Hepatocyte (in vitro differentiated cells): ENCODE measurements around the gene CYP17A1. TPM values are rescaled to one million over a fixed set of nuclear protein-coding genes. Genes with fewer than 3 reads are reported as not detected.
A peak's percentile ranks its signal among the peaks of the same experiment; 100 is the strongest.
"Not testable (repeated sequence)": the region's sequence is repeated elsewhere in the genome, so short reads cannot be mapped to it uniquely, and the experiment has no call there.

Experiments
- DNase-seq: peaks from one replicate; pipeline ENCODE4 v3.0.0-alpha.2; 2016; ENCODE audit warnings: low spot score
- H2AFZ ChIP-seq: fragments of 200-600 bp; sonication (generic); 2 replicates; pipeline ENCODE4 v1.6.0; 2016; ENCODE audit warnings: antibody characterized with exemption, mild to moderate bottlenecking
- H3K27ac ChIP-seq: fragments of 200-600 bp; sonication (generic); 2 replicates; pipeline ENCODE4 v1.5.1; 2016; ENCODE audit warnings: mild to moderate bottlenecking
- H3K27me3 ChIP-seq: fragments of 200-600 bp; sonication (generic); 2 replicates; pipeline ENCODE4 v1.6.1; 2016
- H3K36me3 ChIP-seq: fragments of 200-600 bp; sonication (generic); replicated peaks from 2 replicates; pipeline ENCODE4 v1.5.1; 2016; ENCODE audit warnings: low read depth; ENCODE audit not compliant: insufficient read depth
- H3K4me1 ChIP-seq: fragments of 200-600 bp; sonication (generic); 2 replicates; pipeline ENCODE4 v1.5.1; 2016; ENCODE audit warnings: mild to moderate bottlenecking, moderate library complexity; ENCODE audit not compliant: insufficient read depth
- H3K4me2 ChIP-seq: fragments of 200-600 bp; sonication (generic); 2 replicates; pipeline ENCODE4 v1.6.0; 2016
- H3K4me3 ChIP-seq: fragments of 200-600 bp; sonication (generic); 2 replicates; pipeline ENCODE4 v1.5.1; 2016; ENCODE audit warnings: mild to moderate bottlenecking
- H3K79me2 ChIP-seq: fragments of 200-600 bp; sonication (generic); 2 replicates; pipeline ENCODE4 v1.6.0; 2017; ENCODE audit warnings: mild to moderate bottlenecking
- H3K9me2 ChIP-seq: fragments of 200-600 bp; sonication (generic); replicated peaks from 2 replicates; pipeline ENCODE4 v1.6.0; 2017; ENCODE audit warnings: mild to moderate bottlenecking; ENCODE audit not compliant: insufficient read depth
- H3K9me3 ChIP-seq: fragments of 200-600 bp; sonication (generic); 2 replicates; pipeline ENCODE4 v1.5.1; 2016; ENCODE audit warnings: low read depth, mild to moderate bottlenecking
- H4K20me1 ChIP-seq: fragments of 200-600 bp; sonication (generic); 2 replicates; pipeline ENCODE4 v1.6.0; 2016; ENCODE audit warnings: mild to moderate bottlenecking; ENCODE audit not compliant: insufficient read depth, poor library complexity, severe bottlenecking
- EZH2 ChIP-seq: fragments of 200-600 bp; sonication (generic); IDR thresholded peaks from 2 replicates; pipeline ENCODE4 v1.6.1; 2016; ENCODE audit warnings: antibody characterized with exemption, mild to moderate bottlenecking, borderline replicate concordance
- EZH2phosphoT487 ChIP-seq: fragments of 200-600 bp; sonication (generic); IDR thresholded peaks from one replicate; pipeline ENCODE4 v1.6.1; 2018; ENCODE audit warnings: antibody characterized with exemption, mild to moderate bottlenecking, low read depth, moderate library complexity; ENCODE audit not compliant: unreplicated experiment, severe bottlenecking
- WGBS: methylation state at CpG from one replicate; pipeline ENCODE4 v1.1.6; 2016; ENCODE audit warnings: low lambda C conversion rate; ENCODE audit errors: missing lambda C conversion rate; 5-methylcytosine and 5-hydroxymethylcytosine counted together
- polyA plus RNA-seq: library from polyadenylated mRNA; unstranded; fragments of >200 nt; fragmentation: Nextera tagmentation; extraction: Ambion mirVana; gene quantifications from 2 replicates; pipeline ENCODE4 v1.2.1, GENCODE V29; 2016
- total RNA-seq: library from RNA; depleted of rRNA; stranded (reverse); fragments of >200 nt; gene quantifications from 2 replicates; pipeline ENCODE4 v1.2.3, GENCODE V29; 2014
- TF ChIP-seq, protein P1 (sequence below): fragments of 200-600 bp; sonication (generic); IDR thresholded peaks from 2 replicates; pipeline ENCODE4 v1.5.1; 2016; ENCODE audit warnings: antibody characterized with exemption, mild to moderate bottlenecking; ENCODE audit not compliant: poor library complexity

Gene CYP17A1
- total and polyA plus RNA-seq, 2 experiments from 2014 or later, result not detected

DNA sequence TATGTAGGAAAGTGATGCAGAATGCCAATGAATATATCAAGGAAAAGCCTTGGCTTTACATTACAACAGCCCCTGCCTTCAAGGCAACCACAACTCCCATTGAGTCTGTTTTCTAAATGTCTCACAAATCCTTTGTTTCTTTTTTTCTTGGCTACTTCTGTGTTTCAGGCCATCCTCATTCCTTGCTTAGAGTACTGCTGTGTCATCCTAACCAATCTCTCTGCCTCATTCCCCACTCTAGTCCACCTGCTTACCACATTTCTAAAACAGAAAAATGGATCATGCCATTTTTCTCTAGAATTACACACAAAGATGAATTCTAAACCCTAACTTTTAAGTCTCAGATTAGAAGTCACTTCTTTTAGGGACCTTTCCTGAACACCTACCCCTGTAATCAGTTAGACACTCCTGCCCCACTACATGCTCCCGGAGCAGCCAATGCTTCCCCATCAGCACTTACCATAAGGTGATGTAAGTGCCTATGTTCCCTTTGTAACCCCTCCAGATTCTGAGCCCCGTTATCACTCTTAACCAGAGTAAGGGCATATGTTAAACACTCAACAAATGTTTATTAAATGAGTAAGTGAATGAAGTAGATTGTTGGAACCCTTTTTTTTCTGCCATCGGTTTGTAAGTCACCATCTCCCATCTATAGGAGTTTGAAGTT is 19.7 kb upstream of the CYP17A1 start:
- Histone ChIP-seq H2AFZ (no peak overlapping the region), H3K27ac (no peak overlapping the region), H3K4me2 (no peak overlapping the region), H4K20me1 (no peaks in the 10 kb centered on the region), H3K9me2 (no peaks in the 10 kb centered on the region), H3K4me1 (peaks cover 12% of the 10 kb centered on the region), H3K79me2 (peaks cover 24% of the 10 kb centered on the region), H3K9me3 (no peaks in the 10 kb centered on the region), H3K4me3 (no peak overlapping the region), H3K27me3 (no peaks in the 10 kb centered on the region), H3K36me3 (no peaks in the 10 kb centered on the region)
- DNase-seq, result no peak
- no peak for TF ChIP-seq EZH2
- 84% methylated on average over 3 of the region's 3 CpGs for WGBS

DNA sequence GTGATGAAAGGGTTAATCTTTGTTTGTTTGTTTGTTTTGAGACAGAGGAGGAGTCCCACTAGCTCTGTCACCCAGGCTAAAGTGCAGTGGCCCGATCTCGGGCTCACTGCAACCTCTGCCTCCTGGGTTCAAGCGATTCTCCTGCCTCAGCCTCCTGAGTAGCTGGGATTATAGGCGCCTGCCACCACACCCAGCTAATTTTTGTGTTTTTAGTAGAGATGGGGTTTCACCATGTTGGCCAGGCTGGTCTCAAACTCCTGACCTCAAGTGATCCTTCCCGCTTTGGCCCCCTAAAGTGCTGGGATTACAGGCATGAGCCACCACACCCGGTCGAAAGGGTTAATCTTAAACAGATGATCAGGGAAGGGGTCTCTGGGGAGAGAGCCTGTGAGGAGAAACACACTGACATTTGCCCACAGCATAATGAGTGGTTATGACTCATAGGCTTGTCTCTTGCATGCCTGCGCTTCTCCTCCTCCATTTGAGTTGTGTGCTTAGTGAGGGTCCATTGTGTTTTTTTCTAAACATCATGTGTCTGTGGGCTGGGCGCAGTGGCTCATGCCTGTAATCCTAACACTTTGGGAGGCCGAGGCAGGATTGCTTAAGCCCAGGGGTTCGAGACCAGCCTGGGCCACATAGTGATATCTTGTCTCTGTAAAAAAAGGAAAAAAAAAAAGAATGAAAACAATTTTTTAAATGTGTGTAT is 18.7 kb upstream of the CYP17A1 start:
- not testable (repeated sequence) for H3K9me2 ChIP-seq, H3K27me3 ChIP-seq, H3K36me3 ChIP-seq, H3K4me3 ChIP-seq, H2AFZ ChIP-seq, H3K9me3 ChIP-seq, H4K20me1 ChIP-seq
- WGBS, result 53% methylated on average over 11 of the region's 11 CpGs
- H3K4me2 ChIP-seq, result peak overlapping the region; percentile 69
- peaks cover 12% of the 10 kb centered on the region for H3K4me1 ChIP-seq
- peak; percentile 66 for DNase-seq
- peaks cover 24% of the 10 kb centered on the region for H3K79me2 ChIP-seq
- H3K27ac ChIP-seq, result peak overlapping the region; percentile 48

DNA sequence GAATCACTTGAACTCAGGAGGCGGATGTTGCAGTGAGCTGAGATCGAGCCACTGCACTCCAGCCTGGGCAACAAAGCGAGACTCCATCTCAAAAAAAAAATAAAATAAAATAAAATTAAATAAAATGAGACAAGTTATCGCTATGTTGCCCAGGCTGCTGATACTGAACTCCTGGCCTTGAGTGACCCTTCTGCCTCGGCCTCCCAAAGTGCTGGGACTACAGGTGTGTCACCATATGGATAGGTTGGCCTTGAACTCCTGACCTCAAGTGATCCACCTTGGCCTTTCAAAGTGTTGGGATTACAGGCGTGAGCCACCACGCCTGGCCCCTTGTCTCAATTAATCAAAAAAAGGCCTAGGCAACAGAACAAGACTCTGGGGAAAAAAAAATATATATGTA is 16.0 kb upstream of the CYP17A1 start:
- peak overlapping the region; percentile 77 for H3K4me2 ChIP-seq
- not testable (repeated sequence) for H3K27ac ChIP-seq

DNA sequence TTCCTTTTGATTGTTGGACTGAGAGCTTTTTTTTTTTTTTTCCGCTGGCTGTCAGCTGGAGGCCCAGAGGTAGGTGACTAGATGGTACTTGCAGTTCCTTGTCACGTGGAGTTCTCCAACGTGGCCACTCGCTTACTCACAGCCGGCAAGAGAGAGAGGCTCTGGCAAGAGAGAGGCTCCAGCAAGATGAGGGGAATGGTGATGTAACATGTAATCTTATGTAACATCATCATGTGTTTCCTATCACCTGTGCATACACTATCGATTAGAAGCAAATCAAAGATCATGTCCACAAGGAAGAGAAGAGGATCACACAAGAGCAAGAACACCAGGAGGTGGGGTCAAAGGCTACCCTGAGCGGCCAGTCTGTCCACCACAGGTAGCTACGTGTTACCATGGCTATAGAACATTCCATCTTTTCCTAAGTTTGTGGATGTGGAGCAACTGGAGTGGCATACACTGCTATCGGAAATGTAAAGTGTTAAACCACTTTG is 12.9 kb upstream of the CYP17A1 start:
- Histone ChIP-seq H3K9me2 (no peaks in the 10 kb centered on the region), H3K9me3 (no peaks in the 10 kb centered on the region), H3K4me1 (peaks cover 4% of the 10 kb centered on the region), H3K79me2 (peaks cover 2% of the 10 kb centered on the region), H4K20me1 (no peaks in the 10 kb centered on the region), H3K27ac (no peak overlapping the region), H3K4me3 (no peak overlapping the region), H3K36me3 (no peaks in the 10 kb centered on the region), H2AFZ (no peak overlapping the region), H3K4me2 (no peak overlapping the region), H3K27me3 (no peaks in the 10 kb centered on the region)
- 85% methylated on average over 9 of the region's 9 CpGs for WGBS
- TF ChIP-seq, protein P1, sequence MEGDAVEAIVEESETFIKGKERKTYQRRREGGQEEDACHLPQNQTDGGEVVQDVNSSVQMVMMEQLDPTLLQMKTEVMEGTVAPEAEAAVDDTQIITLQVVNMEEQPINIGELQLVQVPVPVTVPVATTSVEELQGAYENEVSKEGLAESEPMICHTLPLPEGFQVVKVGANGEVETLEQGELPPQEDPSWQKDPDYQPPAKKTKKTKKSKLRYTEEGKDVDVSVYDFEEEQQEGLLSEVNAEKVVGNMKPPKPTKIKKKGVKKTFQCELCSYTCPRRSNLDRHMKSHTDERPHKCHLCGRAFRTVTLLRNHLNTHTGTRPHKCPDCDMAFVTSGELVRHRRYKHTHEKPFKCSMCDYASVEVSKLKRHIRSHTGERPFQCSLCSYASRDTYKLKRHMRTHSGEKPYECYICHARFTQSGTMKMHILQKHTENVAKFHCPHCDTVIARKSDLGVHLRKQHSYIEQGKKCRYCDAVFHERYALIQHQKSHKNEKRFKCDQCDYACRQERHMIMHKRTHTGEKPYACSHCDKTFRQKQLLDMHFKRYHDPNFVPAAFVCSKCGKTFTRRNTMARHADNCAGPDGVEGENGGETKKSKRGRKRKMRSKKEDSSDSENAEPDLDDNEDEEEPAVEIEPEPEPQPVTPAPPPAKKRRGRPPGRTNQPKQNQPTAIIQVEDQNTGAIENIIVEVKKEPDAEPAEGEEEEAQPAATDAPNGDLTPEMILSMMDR, result no peak
- TF ChIP-seq EZH2, result no peak
- TF ChIP-seq EZH2phosphoT487, result no peak
- DNase-seq, result no peak

More for the DNA sequence above, 16.0 kb upstream of the CYP17A1 start:
- not testable (repeated sequence) for H3K27me3 ChIP-seq, H3K36me3 ChIP-seq, H3K9me3 ChIP-seq, H3K9me2 ChIP-seq, H3K4me3 ChIP-seq, H4K20me1 ChIP-seq, DNase-seq
- over 99% methylated on average over 7 of the region's 7 CpGs for WGBS
- peaks cover 12% of the 10 kb centered on the region for H3K4me1 ChIP-seq
- H2AFZ ChIP-seq, result peak overlapping the region; percentile 88
- peaks cover 24% of the 10 kb centered on the region for H3K79me2 ChIP-seq

DNA sequence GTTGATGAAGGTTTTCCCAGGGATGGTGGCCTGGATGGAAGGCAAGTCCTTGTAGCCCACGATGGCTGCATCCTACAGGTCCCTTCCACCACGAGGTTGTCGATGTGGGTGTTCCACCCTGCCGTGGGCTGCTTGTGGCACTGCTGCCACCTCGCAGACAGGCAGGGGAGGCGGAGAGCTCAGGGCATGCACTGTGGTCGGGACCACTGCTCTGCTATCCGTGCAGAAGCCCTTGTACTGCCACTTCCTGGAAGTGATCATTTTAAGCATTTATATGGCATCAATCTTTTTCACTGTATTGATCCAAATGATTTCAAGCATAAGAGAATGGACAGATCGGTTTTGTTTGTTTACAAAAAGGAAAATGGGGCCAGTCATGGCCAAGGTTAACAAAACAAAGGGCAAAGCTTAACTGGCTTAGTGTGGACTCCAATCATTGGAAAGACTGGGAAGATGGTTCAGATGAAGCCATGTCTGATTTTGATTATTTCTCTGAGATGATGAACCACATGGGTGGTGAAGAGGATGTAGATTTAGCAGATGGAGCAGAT is 8.2 kb upstream of the CYP17A1 start:
- Histone ChIP-seq H3K79me2 (no peaks in the 10 kb centered on the region), H3K4me3 (no peak overlapping the region), H3K9me3 (no peaks in the 10 kb centered on the region), H3K36me3 (no peaks in the 10 kb centered on the region), H3K9me2 (no peaks in the 10 kb centered on the region), H4K20me1 (no peaks in the 10 kb centered on the region), H2AFZ (no peak overlapping the region), H3K4me1 (no peaks in the 10 kb centered on the region), H3K27ac (no peak overlapping the region), H3K4me2 (no peak overlapping the region), H3K27me3 (no peaks in the 10 kb centered on the region)
- TF ChIP-seq EZH2 (no peak), EZH2phosphoT487 (no peak)
- TF ChIP-seq, protein P1, result no peak
- DNase-seq, result no peak
- WGBS, result 89% methylated on average over 9 of the region's 9 CpGs

DNA sequence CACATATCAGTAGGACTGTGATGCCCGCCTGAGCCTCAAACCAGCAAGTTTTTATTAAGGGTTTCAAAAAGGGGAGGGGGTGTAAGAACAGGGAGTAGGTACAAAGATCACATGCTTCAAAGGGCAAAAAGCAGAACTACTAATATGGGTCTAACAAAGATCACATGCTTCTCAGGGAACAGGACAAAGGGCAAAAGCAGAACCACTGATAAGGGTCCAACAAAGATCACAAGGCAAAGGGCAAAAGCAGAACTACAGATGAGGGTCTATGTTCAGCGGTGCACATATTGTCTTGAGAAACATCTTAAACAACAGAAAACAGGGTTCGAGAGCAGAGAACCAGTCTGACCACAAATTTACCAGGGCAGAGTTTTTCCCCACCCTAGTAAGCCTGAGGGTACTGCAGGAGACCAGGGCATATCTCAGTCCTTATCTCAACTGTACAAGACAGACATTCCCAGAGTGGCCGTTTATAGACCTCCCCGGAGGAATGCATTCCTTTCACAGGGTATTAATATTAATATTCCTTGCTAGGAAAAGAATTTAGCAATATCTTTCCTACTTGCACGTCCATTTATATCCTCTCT is 7.1 kb upstream of the CYP17A1 start:
- not testable (repeated sequence) for H3K9me2 ChIP-seq, H3K27ac ChIP-seq, H3K4me2 ChIP-seq, H2AFZ ChIP-seq, H3K4me3 ChIP-seq, DNase-seq, H3K27me3 ChIP-seq, H4K20me1 ChIP-seq, H3K9me3 ChIP-seq, H3K79me2 ChIP-seq, H3K36me3 ChIP-seq, H3K4me1 ChIP-seq
- 84% methylated on average over 6 of the region's 6 CpGs for WGBS
